A549 (cell line): ENCODE measurements around the gene OR6N2.

Source experiments
- POLR2A ChIP-seq: IDR thresholded peaks from 2 replicates; pipeline ENCODE4 v1.6.1; 2012; ENCODE audit warnings: mild to moderate bottlenecking, low read length
- TF ChIP-seq, protein P1 (sequence below): fragments of >200 bp; sonication (Bioruptor Twin); formaldehyde crosslinking; IDR thresholded peaks from 3 replicates; pipeline ENCODE4 v1.5.1; 2016

DNA sequence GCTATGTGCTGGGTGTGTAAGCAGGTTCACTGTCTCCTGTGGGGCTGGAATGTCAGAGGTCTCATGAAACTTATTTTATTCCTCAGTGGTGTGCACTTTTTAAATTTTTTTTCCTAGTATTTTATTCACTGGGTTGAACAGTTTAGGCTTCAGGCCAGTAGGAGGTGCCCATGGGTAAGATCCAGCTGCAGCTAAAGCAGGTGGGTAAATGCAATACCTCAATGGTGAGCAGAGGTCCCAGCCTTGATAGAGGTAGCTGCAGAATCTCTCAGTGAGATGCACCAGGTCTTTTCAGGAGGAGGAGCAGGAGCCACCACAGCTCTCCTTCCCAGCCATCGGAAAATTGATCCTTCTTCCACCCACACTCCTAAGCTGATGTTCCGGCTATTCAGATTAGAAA is 12.6 kb upstream of the OR6N2 start:
- no peak for TF ChIP-seq POLR2A
- TF ChIP-seq, protein P1, sequence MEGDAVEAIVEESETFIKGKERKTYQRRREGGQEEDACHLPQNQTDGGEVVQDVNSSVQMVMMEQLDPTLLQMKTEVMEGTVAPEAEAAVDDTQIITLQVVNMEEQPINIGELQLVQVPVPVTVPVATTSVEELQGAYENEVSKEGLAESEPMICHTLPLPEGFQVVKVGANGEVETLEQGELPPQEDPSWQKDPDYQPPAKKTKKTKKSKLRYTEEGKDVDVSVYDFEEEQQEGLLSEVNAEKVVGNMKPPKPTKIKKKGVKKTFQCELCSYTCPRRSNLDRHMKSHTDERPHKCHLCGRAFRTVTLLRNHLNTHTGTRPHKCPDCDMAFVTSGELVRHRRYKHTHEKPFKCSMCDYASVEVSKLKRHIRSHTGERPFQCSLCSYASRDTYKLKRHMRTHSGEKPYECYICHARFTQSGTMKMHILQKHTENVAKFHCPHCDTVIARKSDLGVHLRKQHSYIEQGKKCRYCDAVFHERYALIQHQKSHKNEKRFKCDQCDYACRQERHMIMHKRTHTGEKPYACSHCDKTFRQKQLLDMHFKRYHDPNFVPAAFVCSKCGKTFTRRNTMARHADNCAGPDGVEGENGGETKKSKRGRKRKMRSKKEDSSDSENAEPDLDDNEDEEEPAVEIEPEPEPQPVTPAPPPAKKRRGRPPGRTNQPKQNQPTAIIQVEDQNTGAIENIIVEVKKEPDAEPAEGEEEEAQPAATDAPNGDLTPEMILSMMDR: no peak
